ENCODE measurements around the gene PABPC4L.
A peak's percentile ranks its signal among the peaks of the same experiment; 100 is the strongest.
"Not testable (repeated sequence)": the region's sequence is repeated elsewhere in the genome, so short reads cannot be mapped to it uniquely, and the experiment has no call there.

The PABPC4L gene

DNA sequence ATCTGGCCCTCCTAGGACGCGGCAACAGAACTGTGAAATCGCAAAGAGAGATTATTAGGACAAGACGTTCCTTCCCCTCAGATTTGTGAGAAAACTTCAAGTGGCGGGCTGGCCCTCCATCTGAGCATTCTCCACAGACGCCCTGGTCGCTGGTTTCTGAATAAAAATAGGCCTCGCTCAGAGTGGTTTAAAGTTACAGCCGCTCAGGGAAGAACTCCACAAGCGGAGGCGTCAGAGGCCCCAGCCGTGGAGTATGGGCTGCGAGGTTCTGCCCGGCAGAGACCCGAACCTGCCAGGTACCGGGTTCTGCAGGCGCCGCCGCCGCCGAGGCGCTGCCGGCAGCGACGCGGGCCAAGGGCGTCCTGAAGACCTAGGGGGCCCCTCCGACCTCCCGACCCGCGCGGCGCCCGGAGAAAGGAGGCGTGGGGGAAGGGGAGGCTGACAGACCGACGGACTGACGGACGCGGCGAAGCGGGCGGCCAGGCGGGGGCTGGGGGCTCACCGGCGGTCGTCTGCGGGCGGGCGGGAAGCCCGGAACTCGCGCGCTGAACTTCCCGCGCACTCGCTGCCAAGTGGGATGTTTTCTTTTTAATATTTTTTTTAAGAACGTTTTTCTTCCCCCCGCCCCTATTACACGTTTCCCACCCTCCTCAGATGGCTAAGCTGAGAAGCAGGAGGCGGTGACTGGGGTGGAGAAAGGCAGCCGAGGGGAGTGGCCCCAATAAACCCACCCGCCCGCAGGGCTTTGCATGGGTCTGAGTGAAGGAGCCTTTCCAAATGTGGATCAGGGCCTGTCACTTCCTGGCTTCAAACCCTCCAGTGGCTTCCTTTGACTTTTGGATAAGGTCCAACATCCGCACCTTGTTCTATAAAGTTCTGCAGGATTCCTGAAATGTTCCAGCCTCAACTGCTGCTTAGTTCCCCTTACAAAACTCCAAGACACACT, at the start of gene PABPC4L:
PABPC4L (minus strand) TSS at position 574 of the 946 bp plus-strand sequence. CDS start 770 bp downstream, outside the sequence.
- DNase-seq, result peak; percentile 90

DNA sequence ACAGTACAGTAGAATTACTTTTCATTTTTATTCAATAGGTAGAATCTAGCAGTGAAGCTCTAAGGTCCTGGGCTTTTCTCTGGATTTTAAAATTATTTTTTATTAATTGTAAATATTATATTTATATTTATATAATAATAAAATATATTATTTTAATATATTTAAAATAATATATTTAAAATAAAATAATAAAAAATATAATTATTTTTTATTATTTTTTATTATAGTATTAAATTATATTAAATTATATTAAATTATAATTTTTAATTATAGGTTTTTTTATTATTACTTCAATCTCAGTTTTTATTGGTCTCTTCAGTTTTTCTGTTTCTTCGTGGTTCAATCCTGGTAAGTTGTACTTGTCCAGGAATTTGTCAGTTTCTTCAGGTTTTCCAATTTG, 49.7 kb upstream of the PABPC4L start:
- no peak for DNase-seq

DNA sequence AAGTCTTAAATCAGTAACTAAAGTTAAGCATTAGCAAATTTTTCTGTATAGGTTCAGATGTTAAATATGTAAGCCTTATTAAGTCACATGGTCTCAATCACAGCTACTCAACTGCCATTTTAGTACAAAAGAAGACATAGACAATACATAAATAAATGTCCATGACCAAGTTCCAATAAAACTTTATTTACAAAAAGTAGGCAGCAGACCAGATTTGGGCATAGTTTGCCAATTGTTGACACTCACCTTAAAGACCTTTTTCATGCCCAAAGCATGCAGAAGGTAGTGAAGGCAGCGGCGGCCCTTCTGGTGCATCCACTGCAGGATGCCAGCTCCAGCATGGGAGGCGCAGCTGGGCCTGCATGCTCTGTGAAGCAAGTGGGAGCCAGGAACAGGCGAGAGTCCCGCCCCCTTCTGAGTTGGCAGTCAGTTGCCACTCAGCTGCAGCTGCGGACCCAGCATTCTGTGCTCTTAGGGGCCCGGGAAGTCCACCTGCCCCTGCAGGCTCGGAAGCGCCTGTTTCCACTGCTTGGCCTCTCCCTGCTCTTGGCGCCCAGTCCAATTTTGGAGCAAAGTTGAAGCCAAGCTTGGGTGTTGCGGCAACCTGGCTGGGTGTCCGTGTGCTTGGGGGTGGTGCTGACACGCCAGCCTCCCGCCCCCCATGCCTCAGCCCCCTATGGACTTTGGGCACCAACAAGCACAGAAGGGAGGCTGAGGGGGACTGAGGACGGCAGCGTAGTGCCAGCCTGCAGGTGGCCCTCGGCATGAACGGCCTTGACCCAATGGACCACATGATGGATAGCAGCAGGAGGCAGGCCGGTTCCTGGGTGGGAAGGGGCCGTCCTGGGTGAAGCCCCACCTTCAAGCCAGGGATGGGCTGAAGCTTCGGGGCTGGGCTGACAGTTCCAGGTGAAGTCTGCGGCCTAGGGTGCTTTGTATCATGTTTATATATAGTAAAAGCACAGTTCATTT, 42.4 kb upstream of the PABPC4L start:
- no peak for DNase-seq

DNA sequence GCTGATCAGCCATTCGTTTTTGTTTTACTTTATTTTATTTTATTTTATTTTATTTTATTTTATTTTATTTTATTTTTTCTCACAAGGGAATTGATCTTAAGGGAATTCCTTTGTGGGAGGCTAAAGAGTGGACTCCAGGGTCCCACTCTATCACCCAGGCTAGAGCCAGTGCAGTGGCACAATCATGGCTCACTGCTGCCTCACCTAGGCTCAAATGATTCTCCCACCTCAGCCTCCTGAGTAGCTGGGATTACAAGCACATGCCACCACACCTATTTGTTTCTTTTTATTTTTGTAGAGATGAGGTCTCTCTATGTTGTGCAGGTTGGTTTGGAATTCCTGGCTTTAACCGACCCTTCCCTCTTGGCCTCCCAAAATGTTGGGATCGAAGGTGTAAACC, 17.5 kb upstream of the PABPC4L start:
- no peak for DNase-seq

DNA sequence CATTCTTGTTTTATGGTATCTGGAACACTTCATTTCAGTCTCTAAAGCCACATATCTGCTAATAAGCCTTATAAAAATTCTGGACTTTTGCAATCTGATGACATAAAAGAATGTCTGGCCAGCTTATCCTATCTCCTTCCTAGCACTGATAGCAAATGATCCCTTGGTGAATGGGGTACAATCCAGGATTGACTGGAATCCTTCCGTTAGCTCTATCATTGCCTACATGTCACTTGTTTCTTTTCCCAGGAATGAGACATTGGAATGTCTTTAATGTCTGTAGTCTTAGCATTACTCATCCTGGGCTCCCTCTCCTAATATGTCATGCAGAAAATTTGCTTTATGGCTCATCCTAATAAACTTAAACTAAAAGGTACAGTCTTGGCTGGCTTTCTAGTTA, 14.8 kb upstream of the PABPC4L start:
- DNase-seq, result no peak

DNA sequence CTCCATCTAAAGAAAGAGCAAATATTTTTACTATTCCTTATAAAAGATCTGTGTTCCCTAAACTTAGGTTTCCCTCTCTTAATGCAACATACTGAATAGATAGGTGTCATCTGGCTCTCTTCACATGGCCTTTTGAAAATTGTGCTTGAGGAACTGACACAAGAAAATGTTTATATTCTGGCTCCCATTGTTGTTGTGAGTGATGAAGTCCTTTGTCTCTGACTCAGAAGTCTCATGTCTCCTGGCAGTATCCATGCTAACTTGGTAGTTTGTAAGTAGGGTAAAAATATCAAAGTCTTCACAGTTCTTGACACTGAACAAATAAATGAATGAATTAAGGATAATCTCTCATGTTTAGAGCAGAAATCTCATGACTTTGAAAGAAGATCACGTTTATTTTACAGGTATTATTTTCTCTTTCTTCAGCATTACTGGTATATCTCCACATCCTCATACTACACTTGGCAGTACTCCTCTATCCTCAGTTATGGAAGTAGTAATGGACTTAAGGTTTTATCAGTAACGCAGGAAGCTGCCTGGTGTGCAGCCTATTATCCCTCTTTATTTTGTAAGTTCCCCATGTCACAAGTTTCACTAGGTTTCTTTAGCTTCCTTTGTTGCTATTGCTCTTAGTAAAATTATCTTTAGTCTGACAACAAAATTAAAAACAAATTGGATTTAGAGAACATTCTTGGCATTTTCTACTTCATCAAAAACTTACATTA, 14.2 kb upstream of the PABPC4L start:
- DNase-seq, result no peak

DNA sequence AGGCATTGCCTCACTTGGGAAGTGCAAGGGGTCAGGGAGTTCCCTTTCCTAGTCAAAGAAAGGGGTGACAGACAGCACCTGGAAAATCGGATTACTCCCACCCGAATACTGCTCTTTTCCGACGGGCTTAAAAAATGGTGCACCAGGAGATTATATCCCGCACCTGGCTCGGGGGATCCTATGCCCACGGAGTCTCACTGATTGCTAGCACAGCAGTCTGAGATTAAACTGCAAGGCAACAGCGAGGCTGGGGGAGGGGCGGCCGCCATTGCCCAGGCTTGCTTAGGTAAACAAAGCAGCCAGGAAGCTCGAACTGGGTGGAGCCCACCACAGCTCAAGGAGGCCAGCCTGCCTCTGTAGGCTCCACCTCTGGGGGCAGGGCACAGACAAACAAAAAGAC, 6.4 kb upstream of the PABPC4L start:
- DNase-seq, result not testable (repeated sequence)

DNA sequence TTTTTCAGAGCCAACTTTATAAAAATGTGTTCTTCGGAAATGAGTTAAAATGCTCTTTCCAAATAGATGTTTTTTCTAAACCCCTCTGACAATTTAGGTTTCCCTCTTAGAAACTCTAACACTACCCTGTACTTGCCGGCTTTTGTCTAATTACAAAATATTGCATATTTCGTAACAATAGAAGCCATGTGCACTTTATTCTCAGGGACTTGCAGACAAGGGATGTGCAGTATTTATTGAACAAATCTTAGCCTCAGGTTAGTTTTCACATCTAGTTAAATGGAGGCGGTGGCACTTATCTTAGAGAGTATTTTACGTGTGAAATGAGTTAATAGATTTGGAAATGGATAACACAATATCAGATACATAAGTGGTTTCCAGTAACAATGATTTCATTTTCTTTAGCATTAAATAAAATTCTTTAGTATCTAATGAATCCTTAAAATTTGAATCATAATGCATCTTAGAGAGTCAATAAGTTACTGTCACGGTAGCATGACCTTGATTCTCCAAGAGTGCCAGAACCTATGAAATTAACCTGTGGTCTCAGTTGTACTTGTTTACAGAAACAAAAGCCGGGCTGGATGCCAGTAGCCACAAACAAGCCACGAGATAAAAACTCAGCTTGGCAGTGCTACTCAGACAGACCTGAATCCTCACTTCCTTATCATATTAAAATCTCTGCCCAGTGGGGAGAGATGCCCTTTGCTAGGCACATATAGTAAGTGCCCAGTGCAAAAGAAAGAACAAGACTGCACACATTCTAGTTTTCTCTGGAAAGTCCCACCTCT, 772 bp upstream of the PABPC4L start:
- DNase-seq, result no peak

DNA sequence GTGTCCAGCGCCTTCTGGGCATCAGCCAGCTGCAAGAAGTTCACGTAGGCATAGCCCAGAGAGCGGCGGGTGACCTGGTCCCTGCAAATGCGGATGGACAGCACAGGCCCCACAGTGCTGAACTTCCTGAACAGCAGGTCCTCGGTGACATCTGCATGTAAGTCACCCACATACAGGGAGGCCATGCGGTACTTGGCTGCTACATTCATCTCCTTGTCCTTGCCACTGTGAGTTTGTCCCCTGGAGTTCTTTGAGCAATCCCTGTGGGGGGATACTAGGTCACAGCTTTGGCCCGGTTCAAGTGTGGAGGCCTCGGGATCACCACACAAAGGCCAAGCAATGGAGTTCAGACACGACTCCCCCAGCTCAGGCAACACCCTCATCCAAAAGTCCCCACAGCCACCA, 776 bp downstream of the PABPC4L start:
- DNase-seq, result no peak

DNA sequence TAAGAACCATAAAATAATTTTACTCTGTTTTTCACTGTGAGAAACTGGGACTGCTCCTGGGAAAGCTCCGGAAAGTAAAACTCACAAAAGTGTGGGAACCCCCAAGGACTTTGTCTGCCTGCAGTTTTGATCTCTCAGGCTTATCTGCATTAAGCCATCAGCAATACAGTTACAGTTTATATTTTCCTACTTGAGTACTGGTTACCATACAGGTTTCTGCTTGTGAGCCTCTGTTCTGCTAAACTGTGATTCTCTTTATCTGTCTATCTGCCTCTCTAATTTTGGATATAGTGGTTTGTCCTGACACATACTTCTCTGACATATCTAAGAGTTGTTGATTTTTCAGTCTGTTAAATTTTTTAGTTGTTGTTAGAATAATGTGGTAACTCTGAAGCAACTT, 11.6 kb downstream of the PABPC4L start:
- DNase-seq, result no peak

DNA sequence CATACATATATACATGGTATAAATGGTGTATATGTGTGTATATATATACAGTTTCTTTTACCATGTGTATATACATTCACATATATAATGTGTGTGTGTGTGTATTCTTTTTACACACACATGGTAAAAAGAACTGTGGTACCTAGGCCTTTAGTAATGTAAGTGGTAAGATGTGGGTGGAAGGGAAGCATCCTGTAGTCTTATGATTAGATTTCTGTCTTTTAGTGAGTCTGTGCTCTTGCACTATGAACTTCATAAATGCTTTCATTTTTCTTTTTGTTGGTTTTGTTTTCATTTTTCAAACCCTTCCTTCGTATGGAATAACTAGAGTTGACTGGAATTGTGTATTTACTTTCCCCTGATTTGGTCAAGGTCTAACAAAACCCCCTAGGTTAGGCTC, 12.1 kb downstream of the PABPC4L start:
- DNase-seq, result no peak

DNA sequence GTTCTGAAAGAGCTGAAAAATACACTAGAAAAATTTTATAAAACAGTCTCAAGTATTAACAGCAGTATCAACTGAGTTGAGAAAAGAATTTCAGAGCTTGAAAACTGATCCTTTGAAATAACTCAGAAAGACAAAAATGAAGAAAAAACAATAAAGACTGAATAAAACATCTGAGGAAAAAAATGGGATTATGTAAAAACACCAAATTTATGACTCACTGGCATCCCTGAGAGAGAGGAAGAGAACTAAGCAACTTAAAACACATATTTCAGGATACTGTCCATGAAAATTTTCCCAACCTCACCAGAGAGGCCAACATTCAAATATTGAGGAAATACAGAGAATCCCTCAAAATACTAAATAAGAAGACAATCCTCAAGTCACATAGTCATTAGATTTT, 22.9 kb downstream of the PABPC4L start:
- no peak for DNase-seq

DNA sequence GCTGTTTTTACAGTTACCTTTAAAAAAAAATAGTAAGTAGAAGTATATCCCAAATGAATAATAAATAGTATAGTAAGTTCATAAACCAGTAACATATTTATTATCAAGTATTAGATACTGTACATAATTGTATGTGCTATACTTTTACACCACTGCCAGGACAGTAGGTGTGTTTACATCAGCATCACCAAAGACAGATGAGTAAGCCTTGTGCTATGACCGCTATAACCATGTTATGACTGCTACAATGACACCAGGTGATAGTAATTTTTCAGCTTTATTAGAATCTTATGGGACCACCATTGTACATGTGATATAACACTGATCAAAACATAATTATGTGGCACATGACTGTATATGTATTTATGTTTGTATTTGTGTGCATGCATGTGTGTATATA, 27.3 kb downstream of the PABPC4L start:
- no peak for DNase-seq

DNA sequence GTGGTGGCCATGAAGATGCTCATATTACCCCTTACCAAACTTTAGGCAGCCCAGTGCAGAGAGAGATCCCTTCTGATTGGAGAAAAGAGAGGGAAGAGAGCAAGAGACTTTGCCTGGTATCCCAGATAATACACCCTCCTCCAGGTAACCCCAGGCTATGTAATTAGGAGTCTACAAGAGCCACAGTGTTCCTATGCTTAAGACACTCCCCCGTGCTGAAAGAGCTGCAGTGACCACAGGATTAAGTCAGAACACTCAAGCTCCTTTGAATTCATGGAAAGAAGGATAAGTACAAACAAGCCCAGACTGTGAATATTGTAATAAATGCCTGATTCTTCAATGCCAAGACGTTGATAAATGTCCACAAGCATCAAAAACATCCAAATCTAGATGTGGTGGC, 41.4 kb downstream of the PABPC4L start:
- DNase-seq, result no peak

DNA sequence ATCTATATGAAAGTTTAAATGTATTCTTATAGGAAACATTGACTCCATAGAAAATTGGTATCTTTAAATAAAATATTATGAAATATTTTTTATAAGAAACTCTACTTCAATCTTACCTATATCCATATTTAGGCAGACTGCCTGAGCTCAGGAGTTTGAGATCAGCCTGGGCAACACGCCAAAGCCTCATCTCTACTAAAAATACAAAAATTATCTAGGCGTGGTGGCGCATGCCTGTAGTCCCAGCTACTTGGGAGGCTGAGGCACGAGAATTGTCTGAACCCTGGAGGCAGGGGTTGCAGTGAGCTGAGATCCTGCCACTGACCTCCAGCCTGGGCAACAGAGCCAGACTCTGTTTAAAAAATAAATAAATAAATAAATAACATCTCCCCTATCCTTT, 47.5 kb downstream of the PABPC4L start:
- DNase-seq, result no peak

DNA sequence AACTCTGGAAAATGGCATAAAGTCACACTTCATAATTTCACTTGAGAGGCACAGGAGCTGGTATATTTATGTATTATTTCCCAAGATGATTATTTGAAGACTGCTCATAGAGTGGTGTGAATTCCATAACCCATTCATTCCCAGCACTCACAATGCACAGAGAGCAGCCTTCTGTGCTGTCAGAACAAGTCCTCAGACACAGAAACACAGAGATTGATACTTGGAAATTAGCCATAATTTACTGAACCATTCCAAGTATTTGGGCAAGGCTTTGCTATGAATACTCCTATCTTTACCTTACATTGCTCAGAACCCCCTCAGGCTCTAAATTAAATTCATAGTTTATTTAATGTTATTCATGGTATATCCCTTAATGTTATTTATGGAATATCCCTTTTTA, 53.6 kb downstream of the PABPC4L start:
- no peak for DNase-seq

All from left hindlimb (tissue), 1 donor.